ENCODE measurements around the gene FREM1.

DNA sequence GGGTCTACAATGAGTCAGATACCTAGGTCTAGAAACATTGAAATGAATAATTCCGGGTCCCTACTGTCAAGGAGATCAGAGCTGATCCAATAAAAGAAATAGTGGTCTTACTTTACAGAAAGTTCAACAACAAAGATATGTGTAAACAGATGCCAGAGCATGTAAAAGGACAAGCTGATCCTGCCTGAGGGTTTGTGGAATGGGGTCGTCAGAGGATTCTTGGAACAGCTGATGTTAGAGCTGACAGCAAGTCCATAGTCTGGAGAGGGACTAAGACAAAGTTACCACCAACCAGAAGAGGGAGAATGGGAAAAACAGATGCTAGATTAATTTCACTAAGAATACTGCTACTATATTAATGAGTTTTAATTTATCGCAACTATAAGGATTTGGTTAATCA is 71.5 kb downstream of the FREM1 start:
- TF ChIP-seq, protein P1, sequence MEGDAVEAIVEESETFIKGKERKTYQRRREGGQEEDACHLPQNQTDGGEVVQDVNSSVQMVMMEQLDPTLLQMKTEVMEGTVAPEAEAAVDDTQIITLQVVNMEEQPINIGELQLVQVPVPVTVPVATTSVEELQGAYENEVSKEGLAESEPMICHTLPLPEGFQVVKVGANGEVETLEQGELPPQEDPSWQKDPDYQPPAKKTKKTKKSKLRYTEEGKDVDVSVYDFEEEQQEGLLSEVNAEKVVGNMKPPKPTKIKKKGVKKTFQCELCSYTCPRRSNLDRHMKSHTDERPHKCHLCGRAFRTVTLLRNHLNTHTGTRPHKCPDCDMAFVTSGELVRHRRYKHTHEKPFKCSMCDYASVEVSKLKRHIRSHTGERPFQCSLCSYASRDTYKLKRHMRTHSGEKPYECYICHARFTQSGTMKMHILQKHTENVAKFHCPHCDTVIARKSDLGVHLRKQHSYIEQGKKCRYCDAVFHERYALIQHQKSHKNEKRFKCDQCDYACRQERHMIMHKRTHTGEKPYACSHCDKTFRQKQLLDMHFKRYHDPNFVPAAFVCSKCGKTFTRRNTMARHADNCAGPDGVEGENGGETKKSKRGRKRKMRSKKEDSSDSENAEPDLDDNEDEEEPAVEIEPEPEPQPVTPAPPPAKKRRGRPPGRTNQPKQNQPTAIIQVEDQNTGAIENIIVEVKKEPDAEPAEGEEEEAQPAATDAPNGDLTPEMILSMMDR (IDR thresholded peaks at IDR 0.05; ENCODE audit: poor library complexity, severe bottlenecking): no peak
- no peak for TF ChIP-seq EP300 (conservative IDR thresholded peaks at IDR 0.05; ENCODE audit: poor library complexity, severe bottlenecking)
- TF ChIP-seq EZH2 (IDR thresholded peaks at IDR 0.05; ENCODE audit: borderline replicate concordance, insufficient read depth, low read length, poor library complexity, severe bottlenecking): no peak
- TF ChIP-seq SMC3 (conservative IDR thresholded peaks at IDR 0.05; ENCODE audit: poor library complexity): no peak
- TF ChIP-seq RAD21 (conservative IDR thresholded peaks at IDR 0.05): no peak
- no peak for TF ChIP-seq POLR2AphosphoS5 (IDR thresholded peaks at IDR 0.05)

Measured in neural cell (in vitro differentiated cells).